Naive thymus-derived CD8-positive, alpha-beta T cell (primary cell): ENCODE measurements around the gene ADAMTS2. TPM values are rescaled to one million over a fixed set of nuclear protein-coding genes. Genes with fewer than 3 reads are reported as not detected.

Experiments
- ATAC-seq, 2 donors: fragments of 150-1000 bp; cut with Tn5 transposase in 1 of 2; sonication (Bioruptor Pico), chemical (Tn5 transposase) in 1 of 2; 1 replicate in 1 of 2; 2 replicates in 1 of 2; pipeline ENCODE4 v1.10.0; 2021; ENCODE audit warnings: mild to moderate bottlenecking in 2 of 2, moderate library complexity in 2 of 2
- POLR2A ChIA-PET: fragments of 350-600 bp; sonication (Branson Sonifier 250); formaldehyde crosslinking; loops from one replicate; lab custom pipeline; 2021; ENCODE audit warnings: antibody characterized with exemption; lab: Charles Lee
- DNase-seq, 10 donors: peaks; one replicate each; pipeline versions ENCODE4 v3.0.0 to v3.0.0-alpha.2; 2020 to 2022
- H3K27ac Mint-ChIP-seq, 10 donors: one replicate each; pipeline ENCODE4 v1.8.0; 2020 to 2022; ENCODE audit warnings: mild to moderate bottlenecking in 10 of 10, mixed read lengths in 10 of 10, moderate library complexity in 4 of 10, inconsistent platforms in 1 of 10
- H3K27me3 Mint-ChIP-seq, 5 donors: one replicate each; pipeline ENCODE4 v1.8.0; 2021 to 2022; ENCODE audit warnings: mixed read lengths in 5 of 5
- H3K36me3 Mint-ChIP-seq, 3 donors: one replicate each; pipeline ENCODE4 v1.8.0; 2020 to 2022; ENCODE audit warnings: mixed read lengths in 3 of 3, mild to moderate bottlenecking in 2 of 3, inconsistent platforms in 1 of 3
- H3K4me1 Mint-ChIP-seq, 4 donors: one replicate each; pipeline ENCODE4 v1.8.0; 2021 to 2022; ENCODE audit warnings: mixed read lengths in 4 of 4
- H3K4me3 Mint-ChIP-seq, 10 donors: one replicate each; pipeline ENCODE4 v1.8.0; 2020 to 2022; ENCODE audit warnings: mild to moderate bottlenecking in 10 of 10, mixed read lengths in 10 of 10, moderate library complexity in 6 of 10, inconsistent platforms in 1 of 10
- H3K9me3 Mint-ChIP-seq, 9 donors: one replicate each; pipeline ENCODE4 v1.8.0; 2020 to 2022; ENCODE audit warnings: mixed read lengths in 9 of 9, mild to moderate bottlenecking in 3 of 9, inconsistent platforms in 1 of 9, moderate library complexity in 1 of 9
- polyA plus RNA-seq, 3 donors: library from polyadenylated mRNA; unstranded; fragments of 300-500 nt; fragmentation: Illumina TruSeq; gene quantifications; one replicate each; pipeline ENCODE4 v1.2.3, GENCODE V29; 2021
- total RNA-seq, 8 experiments: library from RNA in 2 of 8; stranded (reverse) in 2 of 8; gene quantifications; one replicate each; pipeline ENCODE4 v1.2.3 and lab custom pipeline; 2021 to 2026

ADAMTS2 gene
- total and polyA plus RNA-seq, 5 experiments from 2014 or later = 0.02 TPM; not detected in 4

DNA sequence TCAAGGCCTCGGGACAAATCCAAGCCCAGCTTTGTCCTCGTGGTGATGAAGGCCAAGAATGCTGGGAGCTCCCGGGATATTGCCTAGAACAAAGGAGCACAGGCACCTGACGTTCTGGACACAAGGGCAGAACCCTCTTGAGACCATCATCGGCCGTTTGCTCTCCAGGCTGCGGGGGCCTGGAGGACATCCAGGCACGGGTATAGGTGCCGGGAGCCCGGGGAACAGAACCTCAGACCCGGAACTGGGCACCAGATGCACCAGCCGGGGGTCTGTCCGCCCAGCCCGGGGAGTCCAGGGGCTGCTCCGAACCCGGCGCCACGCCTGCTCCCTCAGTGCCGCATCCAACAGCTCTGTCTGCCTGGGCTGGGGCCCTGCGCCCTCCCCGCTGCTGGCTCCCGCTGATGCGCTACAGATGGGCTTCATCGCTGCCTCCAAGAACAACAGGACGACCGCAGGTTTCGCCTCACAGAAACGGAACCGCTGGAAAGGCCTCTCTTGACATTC lies 88.0 kb downstream of the ADAMTS2 start:
- Mint-ChIP-seq H3K27ac (no peak overlapping the region), H3K36me3 (no peaks in the 10 kb centered on the region), H3K27me3 (peaks cover 2 to 14% (median 5%) of the 10 kb centered on the region in 5 donors), H3K4me3 (no peak overlapping the region), H3K9me3 (no peaks in the 10 kb centered on the region), H3K4me1 (no peaks in the 10 kb centered on the region)
- POLR2A ChIA-PET = no interaction called here
- ATAC-seq (no peak), DNase-seq (peak in 2 of 10 donors; percentile 3 to 22)

- Mint-ChIP-seq H3K36me3 (no peaks in the 10 kb centered on the region), H3K4me3 (no peak overlapping the region), H3K4me1 (no peaks in the 10 kb centered on the region), H3K27ac (no peak overlapping the region), H3K27me3 (peaks cover 2 to 13% (median 5%) of the 10 kb centered on the region in 5 donors), H3K9me3 (no peaks in the 10 kb centered on the region)
- DNase-seq (peak in 2 of 10 donors; percentile 16 to 54), ATAC-seq (no peak)
- POLR2A ChIA-PET = no interaction called here
Observed at GRCh38 chr5:179256328-179257175, 88.7 kb downstream of the ADAMTS2 start.

DNA sequence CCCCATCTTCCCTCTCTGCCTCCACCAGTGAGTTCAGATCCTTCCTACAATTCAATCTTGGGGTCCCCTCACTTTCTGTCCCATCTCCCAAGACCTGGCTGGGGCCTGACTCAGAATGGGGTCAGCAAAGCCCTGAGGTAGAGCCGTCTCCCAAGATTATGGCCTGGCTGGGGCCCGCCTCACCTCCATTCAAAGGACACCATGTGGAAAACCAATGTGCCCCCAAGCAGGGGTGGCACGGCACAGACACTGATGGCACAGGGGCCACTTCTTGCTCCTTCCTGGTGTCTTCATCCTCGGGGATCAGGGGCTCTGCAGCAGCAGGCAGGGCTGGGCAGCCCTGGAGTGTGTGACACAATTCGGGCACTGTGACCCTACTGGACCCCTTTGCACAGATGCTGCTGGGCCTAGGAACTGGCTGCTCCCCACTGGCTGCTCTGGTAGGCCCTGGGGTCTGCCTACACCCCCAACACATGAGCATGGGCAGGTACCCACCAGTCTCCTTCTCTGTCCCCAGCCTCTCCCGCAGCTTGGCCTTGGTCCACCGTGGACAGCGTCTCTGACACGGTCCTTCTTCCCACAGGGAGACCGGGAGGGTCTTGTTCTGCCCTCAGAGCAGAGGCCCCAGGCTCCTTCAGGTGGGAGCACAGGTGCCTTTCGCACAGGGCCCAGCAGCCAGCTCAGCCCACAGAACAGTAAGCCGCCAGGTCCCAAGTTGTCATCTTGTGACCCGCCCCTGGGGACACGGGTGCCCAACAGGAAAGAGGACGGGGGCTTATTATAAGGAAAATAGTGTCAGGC lies 89.5 kb downstream of the ADAMTS2 start:
- peak in 2 of 10 donors; percentile 13 to 49 for DNase-seq
- H3K4me1 Mint-ChIP-seq = no peaks in the 10 kb centered on the region
- H3K27me3 Mint-ChIP-seq = peaks cover 2 to 13% (median 5%) of the 10 kb centered on the region in 5 donors
- POLR2A ChIA-PET = no interaction called here
- no peaks in the 10 kb centered on the region for H3K9me3 Mint-ChIP-seq
- H3K36me3 Mint-ChIP-seq = no peaks in the 10 kb centered on the region
- ATAC-seq = no peak
- no peak overlapping the region for H3K27ac Mint-ChIP-seq
- H3K4me3 Mint-ChIP-seq = no peak overlapping the region

DNA sequence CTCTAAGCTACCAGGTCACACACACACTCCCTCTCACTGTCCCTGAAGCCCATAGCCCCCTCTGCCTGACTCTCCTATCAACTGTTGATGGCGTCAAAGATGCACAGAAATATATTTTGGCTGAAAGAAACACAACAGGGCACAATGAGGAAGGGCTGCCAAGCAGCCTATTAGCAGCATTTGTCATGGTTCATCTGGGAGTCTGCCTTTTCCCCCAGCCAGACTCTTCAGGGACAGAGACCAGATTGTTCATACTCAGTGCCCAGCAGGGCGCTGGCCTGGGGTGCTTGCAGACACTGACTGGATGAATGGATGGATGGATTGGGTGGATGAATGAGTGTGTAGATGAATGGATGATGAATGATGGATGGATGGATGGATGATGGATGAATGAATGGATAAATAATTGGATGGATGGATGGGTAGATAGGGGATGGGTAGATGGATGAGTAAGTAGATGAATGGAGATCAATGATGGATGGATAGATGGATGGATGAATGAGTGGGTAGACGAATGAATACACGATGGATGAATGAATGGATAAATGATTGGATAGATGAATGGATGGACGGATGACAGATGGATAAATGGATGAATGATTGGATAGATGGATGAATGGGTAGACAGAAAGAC lies 90.5 kb downstream of the ADAMTS2 start:
- Mint-ChIP-seq H3K27me3 (peaks cover 2 to 13% (median 5%) of the 10 kb centered on the region in 5 donors), H3K4me3 (no peak overlapping the region), H3K27ac (no peak overlapping the region), H3K9me3 (no peaks in the 10 kb centered on the region), H3K4me1 (no peaks in the 10 kb centered on the region), H3K36me3 (no peaks in the 10 kb centered on the region)
- peak in 2 of 10 donors; percentile 2 to 19 for DNase-seq
- POLR2A ChIA-PET = no interaction called here
- no peak for ATAC-seq

GRCh38 chr5:179253730-179254129 lies 91.5 kb downstream of the ADAMTS2 start:
- no peak overlapping the region for H3K27ac Mint-ChIP-seq
- no peaks in the 10 kb centered on the region for H3K36me3 Mint-ChIP-seq
- no peaks in the 10 kb centered on the region for H3K4me1 Mint-ChIP-seq
- peak in 2 of 10 donors; percentile 13 to 36 for DNase-seq
- no peak overlapping the region for H3K4me3 Mint-ChIP-seq
- no peak for ATAC-seq
- POLR2A ChIA-PET = interaction anchor here (0.7 kb wide), 1 partner anchor 884 kb away, joined by 3 read pairs; no protein-coding TSS in a partner anchor
- H3K27me3 Mint-ChIP-seq = peaks cover 2 to 13% (median 5%) of the 10 kb centered on the region in 5 donors
- H3K9me3 Mint-ChIP-seq = no peaks in the 10 kb centered on the region

- POLR2A ChIA-PET = no interaction called here
- H3K27me3 Mint-ChIP-seq = peaks cover 2 to 13% (median 7%) of the 10 kb centered on the region in 5 donors
- H3K4me1 Mint-ChIP-seq = no peaks in the 10 kb centered on the region
- H3K36me3 Mint-ChIP-seq = peaks cover 0 to 14% (median 3%) of the 10 kb centered on the region in 3 donors
- ATAC-seq (no peak), DNase-seq (peak in 2 of 10 donors; percentile 2 to 46)
- H3K4me3 Mint-ChIP-seq = no peak overlapping the region
- H3K9me3 Mint-ChIP-seq = peaks cover 2 to 14% (median 12%) of the 10 kb centered on the region in 9 donors
- no peak overlapping the region for H3K27ac Mint-ChIP-seq
Observed at GRCh38 chr5:179251276-179251969, 93.8 kb downstream of the ADAMTS2 start.

DNA sequence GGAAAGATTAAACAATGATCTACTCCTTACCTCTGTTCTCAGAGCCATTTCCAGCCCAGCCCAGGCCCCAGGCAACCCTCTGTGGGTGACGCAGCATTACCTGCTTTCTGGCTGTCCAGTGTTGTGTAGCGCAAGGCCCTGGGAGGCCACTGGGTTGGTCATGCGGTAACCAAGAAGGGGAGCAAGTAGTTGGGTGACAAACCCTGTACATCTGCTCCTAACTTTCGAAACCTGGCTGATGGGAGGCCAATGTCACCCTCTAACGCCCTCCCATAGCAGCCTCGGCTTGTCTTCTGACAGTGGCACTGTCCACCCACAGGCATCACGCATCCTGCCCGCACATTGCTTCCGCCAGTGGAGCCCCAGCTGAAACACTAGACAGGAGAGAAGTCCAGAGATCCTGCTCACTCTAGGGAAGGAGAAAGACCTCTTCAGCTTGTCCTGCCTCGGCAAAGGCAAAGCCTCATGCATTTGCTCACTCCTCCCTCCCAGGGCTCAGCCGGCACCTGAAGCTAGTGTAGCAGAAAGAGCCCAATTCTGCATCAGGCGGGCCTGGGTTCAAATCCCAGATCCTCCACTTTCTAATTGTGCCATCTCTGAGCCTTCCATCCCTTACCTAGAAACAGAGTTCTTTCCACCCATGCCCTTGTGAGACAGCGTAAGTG lies 94.6 kb downstream of the ADAMTS2 start:
- no peak overlapping the region for H3K4me3 Mint-ChIP-seq
- no peaks in the 10 kb centered on the region for H3K4me1 Mint-ChIP-seq
- ATAC-seq = no peak
- POLR2A ChIA-PET = no interaction called here
- H3K9me3 Mint-ChIP-seq = peaks cover 2 to 21% (median 16%) of the 10 kb centered on the region in 9 donors
- peaks cover 2 to 13% (median 6%) of the 10 kb centered on the region in 5 donors for H3K27me3 Mint-ChIP-seq
- no peak overlapping the region for H3K27ac Mint-ChIP-seq
- H3K36me3 Mint-ChIP-seq = peaks cover 0 to 19% (median 3%) of the 10 kb centered on the region in 3 donors
- peak in 2 of 10 donors; percentile 12 to 47 for DNase-seq

GRCh38 chr5:179246227-179246626 lies 99.0 kb downstream of the ADAMTS2 start:
- no peak for DNase-seq
- Mint-ChIP-seq H3K4me3 (no peak overlapping the region), H3K27me3 (peaks cover 0 to 20% (median 6%) of the 10 kb centered on the region in 5 donors), H3K27ac (no peak overlapping the region), H3K9me3 (peaks cover 2 to 38% (median 18%) of the 10 kb centered on the region in 9 donors), H3K36me3 (peaks cover 0 to 19% (median 3%) of the 10 kb centered on the region in 3 donors), H3K4me1 (no peaks in the 10 kb centered on the region)
- ATAC-seq = no peak
- POLR2A ChIA-PET = no interaction called here

DNA sequence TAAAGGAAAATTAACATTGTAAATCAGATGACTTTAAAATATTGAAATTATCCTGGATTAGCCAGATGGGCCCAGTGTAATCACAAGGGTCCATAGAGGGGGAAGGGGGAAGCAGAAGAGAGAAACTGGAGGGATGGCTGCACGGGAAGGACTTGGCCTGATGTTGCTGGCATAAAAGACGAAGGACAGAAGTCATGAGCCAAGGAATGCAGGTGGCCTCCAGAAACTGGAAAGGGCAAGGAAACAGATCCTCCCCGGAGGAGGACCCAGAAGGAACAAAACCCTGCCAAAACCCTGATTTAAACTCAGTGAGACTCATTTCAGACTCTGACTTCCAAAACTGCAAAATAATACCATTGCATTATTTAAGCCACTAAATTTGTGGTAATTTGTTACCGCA lies 100.2 kb downstream of the ADAMTS2 start:
- Mint-ChIP-seq H3K4me1 (no peaks in the 10 kb centered on the region), H3K36me3 (peaks cover 0 to 19% (median 3%) of the 10 kb centered on the region in 3 donors), H3K9me3 (peaks cover 2 to 38% (median 18%) of the 10 kb centered on the region in 9 donors), H3K27ac (no peak overlapping the region), H3K27me3 (peaks cover 2 to 32% (median 14%) of the 10 kb centered on the region in 5 donors), H3K4me3 (no peak overlapping the region)
- POLR2A ChIA-PET = no interaction called here
- ATAC-seq = no peak
- DNase-seq = no peak

GRCh38 chr5:179244044-179244443 lies 101.2 kb downstream of the ADAMTS2 start:
- Mint-ChIP-seq H3K27me3 (peaks cover 4 to 42% (median 24%) of the 10 kb centered on the region in 5 donors), H3K4me3 (no peak overlapping the region), H3K27ac (no peak overlapping the region), H3K36me3 (peaks cover 0 to 19% (median 3%) of the 10 kb centered on the region in 3 donors), H3K4me1 (no peaks in the 10 kb centered on the region), H3K9me3 (peaks cover 2 to 38% (median 18%) of the 10 kb centered on the region in 9 donors)
- POLR2A ChIA-PET = no interaction called here
- DNase-seq (no peak), ATAC-seq (no peak)

DNA sequence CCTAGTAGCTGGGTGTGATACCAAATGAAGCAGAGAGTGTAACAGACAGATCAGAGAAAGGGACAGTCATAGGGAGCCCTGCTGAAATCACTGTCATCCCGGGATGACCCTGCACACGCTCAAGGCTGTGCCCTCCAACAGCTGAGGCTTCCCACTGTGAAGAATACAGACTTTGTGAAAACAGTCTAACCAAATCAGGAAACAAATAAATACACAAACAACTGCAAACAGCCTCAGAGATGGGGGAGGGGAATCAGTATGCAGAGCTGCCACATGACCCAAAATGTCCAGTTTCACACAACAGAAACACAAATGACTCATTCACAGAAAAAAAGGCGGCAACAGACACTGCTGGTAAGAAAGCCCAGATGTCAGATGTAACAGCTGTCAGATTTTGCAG lies 101.9 kb downstream of the ADAMTS2 start:
- no peaks in the 10 kb centered on the region for H3K4me1 Mint-ChIP-seq
- no peak overlapping the region for H3K27ac Mint-ChIP-seq
- peaks cover 2 to 38% (median 18%) of the 10 kb centered on the region in 9 donors for H3K9me3 Mint-ChIP-seq
- H3K4me3 Mint-ChIP-seq = no peak overlapping the region
- peak in 1 of 10 donors; percentile 11 for DNase-seq
- H3K36me3 Mint-ChIP-seq = peaks cover 0 to 19% (median 3%) of the 10 kb centered on the region in 3 donors
- ATAC-seq = no peak
- POLR2A ChIA-PET = no interaction called here
- H3K27me3 Mint-ChIP-seq = peaks cover 4 to 49% (median 31%) of the 10 kb centered on the region in 5 donors
